SU-DHL-6 (cell line): ENCODE data around the gene TIPARP.

ENCODE experiments used
- H2AFZ ChIP-seq: fragments of 200-600 bp; sonication (generic); 2 replicates; pipeline ENCODE4 v1.6.1; 2014; ENCODE audit warnings: low read depth, mild to moderate bottlenecking, moderate library complexity, mixed read lengths, antibody characterized with exemption, low read length; ENCODE audit not compliant: severe bottlenecking
- H3F3A ChIP-seq: fragments of 200-600 bp; shearing (Covaris generic); 2 replicates; pipeline ENCODE4 v1.6.0; 2016; ENCODE audit warnings: antibody characterized with exemption, mild to moderate bottlenecking; ENCODE audit not compliant: insufficient read depth
- H3K27ac ChIP-seq: fragments of 200-600 bp; sonication (generic); 2 replicates; pipeline ENCODE4 v1.5.1; 2016; ENCODE audit warnings: low read depth, mild to moderate bottlenecking, low read length, moderate library complexity, mixed read lengths
- H3K27me3 ChIP-seq: fragments of 200-600 bp; sonication (generic), shearing (Covaris generic); 2 replicates; pipeline ENCODE4 v1.6.0; 2014; ENCODE audit warnings: mild to moderate bottlenecking, low read length
- H3K36me3 ChIP-seq: fragments of 200-600 bp; sonication (generic); 2 replicates; pipeline ENCODE4 v1.6.1; 2014; ENCODE audit warnings: mild to moderate bottlenecking, low read length, mixed read lengths
- H3K4me2 ChIP-seq: fragments of 300-600, 200-600 bp; shearing (Covaris generic), sonication (generic); 2 replicates; pipeline ENCODE4 v1.6.0; 2014; ENCODE audit warnings: low read length, low read depth, mild to moderate bottlenecking; ENCODE audit not compliant: poor library complexity, severe bottlenecking
- H3K4me3 ChIP-seq: fragments of 200-600 bp; sonication (generic); 2 replicates; pipeline ENCODE4 v1.5.1; 2014; ENCODE audit warnings: antibody characterized with exemption, low read length, mild to moderate bottlenecking, mixed read lengths; ENCODE audit not compliant: insufficient read depth, poor library complexity, severe bottlenecking
- H3K79me2 ChIP-seq: fragments of 200-600 bp; sonication (generic); 2 replicates; pipeline ENCODE4 v1.6.1; 2014; ENCODE audit warnings: mild to moderate bottlenecking, low read length, moderate library complexity; ENCODE audit not compliant: insufficient read depth
- H3K9ac ChIP-seq: fragments of 200-600 bp; sonication (generic); 2 replicates; pipeline ENCODE4 v1.7.0; 2014; ENCODE audit warnings: mild to moderate bottlenecking, low read length
- H3K9me2 ChIP-seq: fragments of 200-600 bp; sonication (generic); replicated peaks from 2 replicates; pipeline ENCODE4 v1.6.1; 2014; ENCODE audit warnings: low read length; ENCODE audit not compliant: insufficient read depth
- H3K9me3 ChIP-seq: fragments of 200-600 bp; sonication (generic); 2 replicates; pipeline ENCODE4 v1.6.1; 2014; ENCODE audit warnings: low read length, mixed read lengths; ENCODE audit not compliant: insufficient read depth
- H4K20me1 ChIP-seq: fragments of 200-600 bp; sonication (generic); 2 replicates; pipeline ENCODE4 v1.6.1; 2014; ENCODE audit warnings: low read depth, mild to moderate bottlenecking, antibody characterized with exemption, low read length, moderate library complexity, mixed read lengths
- CTCF ChIP-seq: fragments of 200-600 bp; sonication (generic); IDR thresholded peaks from one replicate; pipeline ENCODE4 v1.5.1; 2017; ENCODE audit warnings: antibody characterized with exemption, mild to moderate bottlenecking, low read length, moderate library complexity; ENCODE audit not compliant: insufficient read depth, poor library complexity, severe bottlenecking
- EZH2phosphoT487 ChIP-seq: fragments of 200-600 bp; sonication (generic), shearing (Covaris generic); conservative IDR thresholded peaks from 2 replicates; pipeline ENCODE4 v1.6.1; 2018; ENCODE audit warnings: mild to moderate bottlenecking, antibody characterized with exemption, low read length, moderate library complexity, mixed read lengths

Gene TIPARP

DNA sequence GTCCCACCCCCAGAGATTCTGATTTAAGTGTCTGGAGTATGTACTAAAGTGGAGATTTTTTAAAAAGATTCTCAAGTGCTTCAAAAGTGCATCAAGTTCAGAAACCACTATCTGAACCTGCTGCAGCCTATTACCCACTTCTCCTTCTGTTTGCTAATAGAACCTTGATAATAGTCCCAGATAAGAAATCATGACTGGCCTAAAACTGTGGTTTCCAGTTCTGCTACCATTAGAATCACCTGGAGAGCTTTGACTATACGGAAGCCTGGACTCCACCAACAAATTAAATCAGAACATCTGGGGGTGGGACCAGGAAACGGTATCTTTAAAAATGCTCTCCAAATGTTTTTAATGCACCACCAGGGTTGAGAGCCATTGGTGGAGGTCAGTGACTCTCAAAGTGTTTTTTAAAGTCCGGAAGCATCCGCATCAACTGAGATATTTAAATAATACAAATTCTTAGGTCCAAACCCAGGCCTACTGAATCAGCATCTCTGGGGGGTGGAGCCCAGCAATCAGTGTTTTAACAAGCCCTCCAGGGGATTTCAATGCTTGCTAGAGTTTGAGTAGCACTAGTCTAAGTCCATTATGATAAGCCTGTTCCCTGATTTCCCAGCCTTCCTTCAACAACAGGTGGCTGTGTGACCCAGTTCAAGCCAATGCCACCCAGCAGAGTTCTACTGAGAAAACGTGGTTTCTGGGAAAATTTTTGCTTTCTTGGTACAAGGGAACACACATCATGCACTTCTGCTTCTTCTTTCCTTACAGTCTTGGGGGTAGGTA lies 45.4 kb upstream of the TIPARP start:
- no peak overlapping the region for H3K4me2 ChIP-seq
- H4K20me1 ChIP-seq = no peaks in the 10 kb centered on the region
- no peaks in the 10 kb centered on the region for H3F3A ChIP-seq
- H3K27me3 ChIP-seq = no peaks in the 10 kb centered on the region
- H3K36me3 ChIP-seq = no peaks in the 10 kb centered on the region
- H3K27ac ChIP-seq = no peak overlapping the region
- H3K9me2 ChIP-seq = no peaks in the 10 kb centered on the region
- no peak overlapping the region for H2AFZ ChIP-seq
- H3K9ac ChIP-seq = no peak overlapping the region
- no peak overlapping the region for H3K4me3 ChIP-seq
- TF ChIP-seq EZH2phosphoT487 (no peak), CTCF (no peak)
- no peaks in the 10 kb centered on the region for H3K9me3 ChIP-seq
- no peaks in the 10 kb centered on the region for H3K79me2 ChIP-seq

GRCh38 chr3:156630081-156630772 lies 44.2 kb upstream of the TIPARP start:
- no peaks in the 10 kb centered on the region for H3K9me3 ChIP-seq
- TF ChIP-seq CTCF (no peak), EZH2phosphoT487 (no peak)
- H2AFZ ChIP-seq = no peak overlapping the region
- H3K4me3 ChIP-seq = no peak overlapping the region
- H3F3A ChIP-seq = no peaks in the 10 kb centered on the region
- no peak overlapping the region for H3K4me2 ChIP-seq
- H3K27ac ChIP-seq = no peak overlapping the region
- H3K36me3 ChIP-seq = no peaks in the 10 kb centered on the region
- H3K9ac ChIP-seq = no peak overlapping the region
- no peaks in the 10 kb centered on the region for H3K27me3 ChIP-seq
- H4K20me1 ChIP-seq = no peaks in the 10 kb centered on the region
- H3K9me2 ChIP-seq = no peaks in the 10 kb centered on the region
- H3K79me2 ChIP-seq = no peaks in the 10 kb centered on the region

DNA sequence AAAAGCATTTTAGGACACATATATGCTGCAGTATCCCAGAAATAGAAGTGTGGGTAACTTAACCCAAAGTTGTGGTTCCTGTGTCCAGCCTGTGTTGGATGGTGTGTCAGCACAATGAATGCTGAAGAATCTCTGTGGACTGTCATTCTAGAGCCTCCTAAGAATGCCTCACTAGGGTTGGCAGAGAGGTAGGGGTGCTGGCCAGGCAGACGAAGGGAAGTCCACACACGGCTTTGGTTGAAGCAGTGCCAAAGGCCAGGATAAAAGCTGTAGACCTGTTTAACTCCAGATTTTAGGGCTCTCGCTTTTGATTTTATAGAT lies 43.7 kb upstream of the TIPARP start:
- Histone ChIP-seq H3K9me2 (no peaks in the 10 kb centered on the region), H3K9ac (no peak overlapping the region)
- no peak for TF ChIP-seq CTCF
- TF ChIP-seq EZH2phosphoT487 = no peak

More for the DNA sequence above, 43.7 kb upstream of the TIPARP start:
- Histone ChIP-seq H3K36me3 (no peaks in the 10 kb centered on the region), H3K27ac (no peak overlapping the region), H3K4me2 (no peak overlapping the region), H4K20me1 (no peaks in the 10 kb centered on the region), H3K9me3 (no peaks in the 10 kb centered on the region), H3K4me3 (no peak overlapping the region), H3K79me2 (no peaks in the 10 kb centered on the region), H2AFZ (no peak overlapping the region), H3F3A (no peaks in the 10 kb centered on the region), H3K27me3 (no peaks in the 10 kb centered on the region)
